ENCODE results near the gene CAPN5.

CAPN5 gene

GRCh38 chr11:77062924-77063323 lies 3.8 kb upstream of the CAPN5 start:
- no peak for DNase-seq
- Mint-ChIP-seq H3K27me3 (ENCODE audit: low read depth, poor library complexity) (peaks cover 9% of the 10 kb centered on the region), H3K36me3 (ENCODE audit: low read depth) (no peaks in the 10 kb centered on the region), H3K4me1 (peaks cover 25% of the 10 kb centered on the region), H3K9me3 (peaks cover 20% of the 10 kb centered on the region), H3K4me3 (no peak overlapping the region), H3K27ac (no peak overlapping the region)
- TF ChIP-seq CTCF (IDR thresholded peaks at IDR 0.05), result no peak

GRCh38 chr11:77063407-77063806 lies 3.4 kb upstream of the CAPN5 start:
- Mint-ChIP-seq H3K4me3 (no peak overlapping the region), H3K27me3 (ENCODE audit: low read depth, poor library complexity) (peaks cover 9% of the 10 kb centered on the region), H3K9me3 (peaks cover 20% of the 10 kb centered on the region), H3K27ac (no peak overlapping the region), H3K4me1 (peaks cover 29% of the 10 kb centered on the region), H3K36me3 (ENCODE audit: low read depth) (no peaks in the 10 kb centered on the region)
- TF ChIP-seq CTCF (IDR thresholded peaks at IDR 0.05), result no peak
- DNase-seq, result no peak

DNA sequence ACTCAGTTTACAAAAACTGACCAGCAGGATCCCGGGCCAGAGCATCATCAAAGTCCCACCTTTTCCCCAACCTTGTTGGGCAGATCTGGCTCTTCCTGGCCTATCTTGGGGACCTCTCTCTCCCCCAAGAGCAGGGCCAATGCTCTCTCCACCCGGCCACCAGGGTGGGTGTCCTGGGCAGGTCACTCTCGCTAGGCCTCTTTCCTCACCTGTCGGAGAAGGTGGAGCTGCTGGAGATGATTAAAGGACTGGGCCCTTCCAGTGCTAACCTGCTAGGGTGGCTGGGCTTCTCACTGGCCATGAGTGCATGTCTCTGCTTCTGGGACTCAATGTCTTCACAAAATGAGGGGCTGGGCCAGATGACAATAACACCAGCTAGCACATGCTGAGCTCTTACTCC lies 2.9 kb upstream of the CAPN5 start:
- Mint-ChIP-seq H3K36me3 (ENCODE audit: low read depth) (no peaks in the 10 kb centered on the region), H3K27ac (no peak overlapping the region), H3K4me1 (peaks cover 33% of the 10 kb centered on the region), H3K27me3 (ENCODE audit: low read depth, poor library complexity) (peaks cover 9% of the 10 kb centered on the region), H3K9me3 (peaks cover 20% of the 10 kb centered on the region), H3K4me3 (no peak overlapping the region)
- no peak for DNase-seq
- no peak for TF ChIP-seq CTCF (IDR thresholded peaks at IDR 0.05)

- no peaks in the 10 kb centered on the region for H3K36me3 Mint-ChIP-seq (ENCODE audit: low read depth)
- H3K4me3 Mint-ChIP-seq, result peak overlapping the region; percentile 28
- peaks cover 20% of the 10 kb centered on the region for H3K9me3 Mint-ChIP-seq
- DNase-seq, result no peak
- no peak for TF ChIP-seq CTCF (IDR thresholded peaks at IDR 0.05)
- no peak overlapping the region for H3K27ac Mint-ChIP-seq
- peaks cover 9% of the 10 kb centered on the region for H3K27me3 Mint-ChIP-seq (ENCODE audit: low read depth, poor library complexity)
- peaks cover 37% of the 10 kb centered on the region for H3K4me1 Mint-ChIP-seq
Observed at GRCh38 chr11:77064648-77065217, 2.0 kb upstream of the CAPN5 start.

- Mint-ChIP-seq H3K4me3 (peak overlapping the region; percentile 91), H3K9me3 (peaks cover 13% of the 10 kb centered on the region), H3K36me3 (ENCODE audit: low read depth) (no peaks in the 10 kb centered on the region), H3K27ac (peak overlapping the region; percentile 69), H3K4me1 (peaks cover 41% of the 10 kb centered on the region), H3K27me3 (ENCODE audit: low read depth, poor library complexity) (peaks cover 7% of the 10 kb centered on the region)
- no peak for TF ChIP-seq CTCF (IDR thresholded peaks at IDR 0.05)
- peak; percentile 32 for DNase-seq
Observed at GRCh38 chr11:77065878-77066228, 918 bp upstream of the CAPN5 start.

DNA sequence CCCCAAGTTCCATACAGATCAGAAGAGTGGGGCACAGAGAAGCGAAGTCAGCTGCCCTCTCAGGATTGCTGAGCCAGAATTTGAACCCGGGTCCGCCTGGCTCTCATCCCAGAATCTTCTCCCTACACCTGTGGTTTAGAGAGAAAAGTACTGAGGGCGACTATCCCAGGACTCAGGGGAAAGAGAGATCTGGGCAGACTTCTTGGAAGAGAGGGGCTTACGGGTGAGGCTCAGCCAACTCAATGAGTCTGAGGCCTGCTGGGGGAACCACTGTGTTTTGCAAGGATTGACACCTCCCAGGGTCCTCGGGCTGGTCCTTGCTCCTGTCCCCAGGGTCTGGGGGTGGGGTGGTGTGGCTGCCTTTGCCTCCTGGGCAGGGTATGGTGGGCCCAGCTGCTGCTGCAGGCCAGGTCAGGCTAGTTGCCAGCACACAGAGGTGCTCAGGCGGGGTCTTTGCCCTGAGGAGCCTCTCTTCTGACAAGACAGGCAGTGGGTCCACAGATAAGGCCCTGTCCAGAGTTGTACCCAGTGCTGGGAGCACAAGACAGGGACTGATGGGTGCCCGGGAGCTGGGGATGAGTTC lies 1.2 kb downstream of the CAPN5 start:
- no peaks in the 10 kb centered on the region for H3K36me3 Mint-ChIP-seq (ENCODE audit: low read depth)
- no peaks in the 10 kb centered on the region for H3K9me3 Mint-ChIP-seq
- no peak for DNase-seq
- H3K4me3 Mint-ChIP-seq, result peak overlapping the region; percentile 87
- peak overlapping the region; percentile 84 for H3K27ac Mint-ChIP-seq
- H3K4me1 Mint-ChIP-seq, result peaks cover 56% of the 10 kb centered on the region
- TF ChIP-seq CTCF (IDR thresholded peaks at IDR 0.05), result no peak
- H3K27me3 Mint-ChIP-seq (ENCODE audit: low read depth, poor library complexity), result peaks cover 6% of the 10 kb centered on the region
